ENCODE measurements around the gene EIF3I. TPM values are rescaled to one million over a fixed set of nuclear protein-coding genes. Genes with fewer than 3 reads are reported as not detected.
A peak's percentile ranks its signal among the peaks of the same experiment; 100 is the strongest.
"Not testable (repeated sequence)": the region's sequence is repeated elsewhere in the genome, so short reads cannot be mapped to it uniquely, and the experiment has no call there.

The EIF3I gene
- polyA plus RNA-seq, 3 donors = 126 to 162 (median 151) TPM

DNA sequence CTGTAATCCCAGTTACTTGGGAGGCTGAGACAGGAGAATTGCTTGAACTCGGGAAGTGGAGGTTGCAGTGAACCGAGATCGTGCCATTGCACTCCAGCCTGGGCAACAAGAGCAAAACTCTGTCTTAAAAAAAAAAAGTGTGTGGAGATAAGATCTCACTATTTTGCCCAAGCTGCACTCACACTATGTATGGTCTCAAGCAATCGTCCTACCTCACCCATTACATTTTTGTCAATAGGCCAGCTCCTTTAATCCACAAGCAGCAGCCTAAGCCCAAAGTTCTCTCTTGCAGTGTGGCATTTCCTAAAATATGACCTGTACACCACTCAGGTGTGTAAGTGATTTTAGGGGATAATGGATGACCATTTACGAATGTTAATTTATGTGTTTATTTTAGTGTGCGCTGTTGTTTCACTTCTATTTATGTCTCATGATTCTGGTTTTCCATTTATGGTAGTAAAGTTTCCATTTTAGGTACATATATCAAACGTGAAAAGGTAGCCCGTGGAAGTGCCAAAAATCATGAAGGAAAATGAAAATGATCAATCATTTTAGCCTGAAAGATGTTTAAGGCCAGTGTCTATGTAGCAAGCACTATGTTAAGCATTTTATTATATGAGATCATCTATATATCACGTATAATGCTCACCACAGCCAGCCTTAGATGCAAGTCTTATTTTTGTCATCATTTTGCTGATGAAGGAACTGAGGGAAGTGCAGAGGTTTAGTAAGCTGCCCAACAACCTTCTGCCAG lies 34.4 kb downstream of the EIF3I start:
- 80% methylated on average over 1 of the region's 9 CpGs for WGBS (ENCODE audit: insufficient coverage)
- TF ChIP-seq, protein P1, sequence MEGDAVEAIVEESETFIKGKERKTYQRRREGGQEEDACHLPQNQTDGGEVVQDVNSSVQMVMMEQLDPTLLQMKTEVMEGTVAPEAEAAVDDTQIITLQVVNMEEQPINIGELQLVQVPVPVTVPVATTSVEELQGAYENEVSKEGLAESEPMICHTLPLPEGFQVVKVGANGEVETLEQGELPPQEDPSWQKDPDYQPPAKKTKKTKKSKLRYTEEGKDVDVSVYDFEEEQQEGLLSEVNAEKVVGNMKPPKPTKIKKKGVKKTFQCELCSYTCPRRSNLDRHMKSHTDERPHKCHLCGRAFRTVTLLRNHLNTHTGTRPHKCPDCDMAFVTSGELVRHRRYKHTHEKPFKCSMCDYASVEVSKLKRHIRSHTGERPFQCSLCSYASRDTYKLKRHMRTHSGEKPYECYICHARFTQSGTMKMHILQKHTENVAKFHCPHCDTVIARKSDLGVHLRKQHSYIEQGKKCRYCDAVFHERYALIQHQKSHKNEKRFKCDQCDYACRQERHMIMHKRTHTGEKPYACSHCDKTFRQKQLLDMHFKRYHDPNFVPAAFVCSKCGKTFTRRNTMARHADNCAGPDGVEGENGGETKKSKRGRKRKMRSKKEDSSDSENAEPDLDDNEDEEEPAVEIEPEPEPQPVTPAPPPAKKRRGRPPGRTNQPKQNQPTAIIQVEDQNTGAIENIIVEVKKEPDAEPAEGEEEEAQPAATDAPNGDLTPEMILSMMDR (IDR thresholded peaks at IDR 0.05) = no peak
- no peaks in the 10 kb centered on the region for H3K36me3 Mint-ChIP-seq
- no peak overlapping the region for H3K27ac Mint-ChIP-seq
- no peaks in the 10 kb centered on the region for H3K36me3 ChIP-seq (replicated peaks in 1 of 2; ENCODE audit: control insufficient read depth in 1 of 2, insufficient read depth in 2 of 2, low read length in 2 of 2)
- intact Hi-C loops (cut with micrococcal nuclease) = no loop called here
- no peaks in the 10 kb centered on the region for H3K9me3 ChIP-seq (replicated peaks in 1 of 2; ENCODE audit: control insufficient read depth in 1 of 2, insufficient read depth in 1 of 2, low read length in 2 of 2)
- peaks cover 0 to 9% (median 2%) of the 10 kb centered on the region in 3 donors for H3K27me3 Mint-ChIP-seq (ENCODE audit: low read depth in 3 of 3)
- H4K20me1 ChIP-seq (ENCODE audit: insufficient read depth, low read length) = no peaks in the 10 kb centered on the region
- no peak overlapping the region for H3K9ac ChIP-seq (ENCODE audit: insufficient read depth, low read length, poor library complexity, severe bottlenecking)
- no peak overlapping the region for H2AFZ ChIP-seq (ENCODE audit: insufficient read depth, low read depth, low read length, poor library complexity, severe bottlenecking)
- H3K9me3 Mint-ChIP-seq = no peaks in the 10 kb centered on the region
- no peaks in the 10 kb centered on the region for H3K27me3 ChIP-seq (ENCODE audit: control insufficient read depth in 2 of 2, insufficient read depth in 2 of 2, low read length in 2 of 2)
- no peak overlapping the region for H3K4me3 ChIP-seq (replicated peaks in 1 of 3; ENCODE audit: low read depth in 2 of 3, low read length in 3 of 3)
- H3K4me3 Mint-ChIP-seq = no peak overlapping the region
- DNase-seq = no peak
- H3K4me1 Mint-ChIP-seq = peaks cover 9% of the 10 kb centered on the region
- H3K27ac ChIP-seq (ENCODE audit: low read depth in 1 of 2, low read length in 2 of 2) = no peak overlapping the region
- H3K4me2 ChIP-seq (replicated peaks; ENCODE audit: extremely low read depth, low read length, poor library complexity, severe bottlenecking) = no peak overlapping the region
- peaks cover 6 to 9% of the 10 kb centered on the region in 2 donors for H3K4me1 ChIP-seq (ENCODE audit: control insufficient read depth in 1 of 2, insufficient read depth in 2 of 2, low read length in 2 of 2)
- H3K79me2 ChIP-seq (ENCODE audit: insufficient read depth, low read length) = no peaks in the 10 kb centered on the region

DNA sequence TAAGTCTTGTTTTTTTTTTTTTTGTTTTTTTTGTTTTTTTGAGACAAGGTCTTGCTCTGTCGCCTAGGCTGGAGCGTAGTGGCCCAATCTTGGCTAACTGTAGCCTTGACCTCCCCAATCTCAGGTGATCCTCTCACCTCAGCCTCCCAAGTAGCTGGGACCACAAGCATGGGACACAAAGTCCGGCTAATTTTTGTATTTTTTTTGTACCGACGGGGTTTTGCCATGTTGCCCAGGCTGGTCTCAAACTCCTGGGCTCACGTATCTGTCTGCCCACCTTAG lies 35.0 kb downstream of the EIF3I start:
- no peak for DNase-seq
- peaks cover 0 to 9% (median 2%) of the 10 kb centered on the region in 3 donors for H3K27me3 Mint-ChIP-seq (ENCODE audit: low read depth in 3 of 3)
- H3K27me3 ChIP-seq (ENCODE audit: control insufficient read depth in 2 of 2, insufficient read depth in 2 of 2, low read length in 2 of 2) = no peaks in the 10 kb centered on the region
- no peaks in the 10 kb centered on the region for H3K79me2 ChIP-seq (ENCODE audit: insufficient read depth, low read length)
- no peak overlapping the region for H3K4me2 ChIP-seq (replicated peaks; ENCODE audit: extremely low read depth, low read length, poor library complexity, severe bottlenecking)
- no peaks in the 10 kb centered on the region for H3K9me3 Mint-ChIP-seq
- H3K4me3 Mint-ChIP-seq = no peak overlapping the region
- intact Hi-C loops (cut with micrococcal nuclease) = no loop called here
- H3K9ac ChIP-seq (ENCODE audit: insufficient read depth, low read length, poor library complexity, severe bottlenecking) = no peak overlapping the region
- no peaks in the 10 kb centered on the region for H3K9me3 ChIP-seq (replicated peaks in 1 of 2; ENCODE audit: control insufficient read depth in 1 of 2, insufficient read depth in 1 of 2, low read length in 2 of 2)
- peaks cover under 1 to 4% of the 10 kb centered on the region in 2 donors for H3K4me1 ChIP-seq (ENCODE audit: control insufficient read depth in 1 of 2, insufficient read depth in 2 of 2, low read length in 2 of 2)
- H3K27ac Mint-ChIP-seq = no peak overlapping the region
- no peak overlapping the region for H3K4me3 ChIP-seq (replicated peaks in 1 of 3; ENCODE audit: low read depth in 2 of 3, low read length in 3 of 3)
- H2AFZ ChIP-seq (ENCODE audit: insufficient read depth, low read depth, low read length, poor library complexity, severe bottlenecking) = no peak overlapping the region
- H3K36me3 Mint-ChIP-seq = no peaks in the 10 kb centered on the region
- no peaks in the 10 kb centered on the region for H3K36me3 ChIP-seq (replicated peaks in 1 of 2; ENCODE audit: control insufficient read depth in 1 of 2, insufficient read depth in 2 of 2, low read length in 2 of 2)
- peaks cover 3% of the 10 kb centered on the region for H3K4me1 Mint-ChIP-seq
- TF ChIP-seq, protein P1 (IDR thresholded peaks at IDR 0.05) = no peak
- H4K20me1 ChIP-seq (ENCODE audit: insufficient read depth, low read length) = no peaks in the 10 kb centered on the region
- 98% methylated on average over 4 of the region's 6 CpGs for WGBS (ENCODE audit: insufficient coverage)
- H3K27ac ChIP-seq (ENCODE audit: low read depth in 1 of 2, low read length in 2 of 2) = no peak overlapping the region

DNA sequence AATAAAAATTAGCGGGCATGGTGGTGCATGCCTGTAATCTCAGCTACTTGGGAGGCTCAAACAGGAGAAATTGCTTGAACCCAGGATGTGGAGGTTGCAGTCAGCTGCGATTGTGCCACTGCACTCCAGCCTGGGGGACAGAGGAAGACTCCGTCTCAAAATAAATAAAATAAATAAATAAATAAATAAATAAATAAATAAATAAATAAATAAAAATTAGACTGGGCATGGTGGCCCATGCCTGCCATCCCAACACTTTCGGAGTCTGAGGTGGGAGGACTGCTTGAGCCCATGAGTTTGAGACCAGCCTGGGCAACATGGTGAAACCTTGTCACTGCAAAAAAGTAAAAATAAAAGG lies 41.0 kb downstream of the EIF3I start:
- H3K79me2 ChIP-seq (ENCODE audit: insufficient read depth, low read length); H3K27ac ChIP-seq (ENCODE audit: low read depth in 1 of 2, low read length in 2 of 2); H2AFZ ChIP-seq (ENCODE audit: insufficient read depth, low read depth, low read length, poor library complexity, severe bottlenecking); intact Hi-C loops (cut with micrococcal nuclease); H3K4me3 Mint-ChIP-seq; H3K36me3 ChIP-seq (replicated peaks in 1 of 2; ENCODE audit: control insufficient read depth in 1 of 2, insufficient read depth in 2 of 2, low read length in 2 of 2); H3K27me3 Mint-ChIP-seq (ENCODE audit: low read depth in 3 of 3); H3K36me3 Mint-ChIP-seq; H3K27me3 ChIP-seq (ENCODE audit: control insufficient read depth in 2 of 2, insufficient read depth in 2 of 2, low read length in 2 of 2); H3K9ac ChIP-seq (ENCODE audit: insufficient read depth, low read length, poor library complexity, severe bottlenecking); H4K20me1 ChIP-seq (ENCODE audit: insufficient read depth, low read length); DNase-seq; H3K4me3 ChIP-seq (replicated peaks in 1 of 3; ENCODE audit: low read depth in 2 of 3, low read length in 3 of 3); H3K4me2 ChIP-seq (replicated peaks; ENCODE audit: extremely low read depth, low read length, poor library complexity, severe bottlenecking); H3K9me3 Mint-ChIP-seq; H3K9me3 ChIP-seq (replicated peaks in 1 of 2; ENCODE audit: control insufficient read depth in 1 of 2, insufficient read depth in 1 of 2, low read length in 2 of 2): not testable (repeated sequence)
- H3K27ac Mint-ChIP-seq = peak overlapping the region in 1 of 7 donors; percentile 18
- peaks cover 11 to 14% of the 10 kb centered on the region in 2 donors for H3K4me1 ChIP-seq (ENCODE audit: control insufficient read depth in 1 of 2, insufficient read depth in 2 of 2, low read length in 2 of 2)
- peaks cover 20% of the 10 kb centered on the region for H3K4me1 Mint-ChIP-seq
- WGBS (ENCODE audit: insufficient coverage) = 100% methylated on average over 1 of the region's 4 CpGs

Measured in CD14-positive monocyte (primary cell).